Mesothelial cell of epicardium (in vitro differentiated cells): ENCODE results near the gene AMN. TPM values are rescaled to one million over a fixed set of nuclear protein-coding genes. Genes with fewer than 3 reads are reported as not detected.

ENCODE experiments used
- DNase-seq, 2 experiments: peaks; one replicate each; pipeline ENCODE4 v3.0.0; 2021; ENCODE audit warnings: low spot score in 2 of 2; ENCODE audit not compliant: unreplicated experiment in 2 of 2
- H3K27ac Mint-ChIP-seq: 2 replicates; pipeline ENCODE4 v1.8.0; 2021; ENCODE audit warnings: mixed read lengths
- H3K27me3 Mint-ChIP-seq: 2 replicates; pipeline ENCODE4 v1.8.0; 2021; ENCODE audit warnings: low read depth, mixed read lengths
- H3K36me3 Mint-ChIP-seq: 2 replicates; pipeline ENCODE4 v1.8.0; 2021; ENCODE audit warnings: mixed read lengths
- H3K4me1 Mint-ChIP-seq: 2 replicates; pipeline ENCODE4 v1.8.0; 2021; ENCODE audit warnings: mixed read lengths
- H3K4me3 Mint-ChIP-seq: 2 replicates; pipeline ENCODE4 v1.8.0; 2021; ENCODE audit warnings: mild to moderate bottlenecking, moderate library complexity, mixed read lengths
- H3K9me3 Mint-ChIP-seq: 2 replicates; pipeline ENCODE4 v1.8.0; 2021; ENCODE audit warnings: mixed read lengths
- total RNA-seq: library from RNA; stranded (reverse); gene quantifications from 3 replicates; pipeline ENCODE4 v1.2.1, GENCODE V29; 2021
- TF ChIP-seq, protein P1 (sequence below): fragments of 200-600 bp; sonication (generic); IDR thresholded peaks from one replicate; pipeline ENCODE4 v1.5.0; 2021; ENCODE audit warnings: antibody characterized with exemption; ENCODE audit not compliant: unreplicated experiment

AMN gene
- total RNA-seq, 1 donor from 2014 or later, result 2.5 TPM

GRCh38 chr14:102977475-102977874 lies 55.0 kb downstream of the AMN start:
- Mint-ChIP-seq H3K27ac (no peak overlapping the region), H3K9me3 (no peaks in the 10 kb centered on the region), H3K36me3 (peaks cover 31% of the 10 kb centered on the region), H3K4me3 (no peak overlapping the region), H3K4me1 (no peaks in the 10 kb centered on the region), H3K27me3 (no peaks in the 10 kb centered on the region)
- TF ChIP-seq, protein P1, sequence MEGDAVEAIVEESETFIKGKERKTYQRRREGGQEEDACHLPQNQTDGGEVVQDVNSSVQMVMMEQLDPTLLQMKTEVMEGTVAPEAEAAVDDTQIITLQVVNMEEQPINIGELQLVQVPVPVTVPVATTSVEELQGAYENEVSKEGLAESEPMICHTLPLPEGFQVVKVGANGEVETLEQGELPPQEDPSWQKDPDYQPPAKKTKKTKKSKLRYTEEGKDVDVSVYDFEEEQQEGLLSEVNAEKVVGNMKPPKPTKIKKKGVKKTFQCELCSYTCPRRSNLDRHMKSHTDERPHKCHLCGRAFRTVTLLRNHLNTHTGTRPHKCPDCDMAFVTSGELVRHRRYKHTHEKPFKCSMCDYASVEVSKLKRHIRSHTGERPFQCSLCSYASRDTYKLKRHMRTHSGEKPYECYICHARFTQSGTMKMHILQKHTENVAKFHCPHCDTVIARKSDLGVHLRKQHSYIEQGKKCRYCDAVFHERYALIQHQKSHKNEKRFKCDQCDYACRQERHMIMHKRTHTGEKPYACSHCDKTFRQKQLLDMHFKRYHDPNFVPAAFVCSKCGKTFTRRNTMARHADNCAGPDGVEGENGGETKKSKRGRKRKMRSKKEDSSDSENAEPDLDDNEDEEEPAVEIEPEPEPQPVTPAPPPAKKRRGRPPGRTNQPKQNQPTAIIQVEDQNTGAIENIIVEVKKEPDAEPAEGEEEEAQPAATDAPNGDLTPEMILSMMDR, result no peak
- DNase-seq, result no peak

GRCh38 chr14:102979406-102979805 lies 56.9 kb downstream of the AMN start:
- no peak for DNase-seq
- Mint-ChIP-seq H3K36me3 (peaks cover 28% of the 10 kb centered on the region), H3K27ac (no peak overlapping the region), H3K4me1 (no peaks in the 10 kb centered on the region), H3K9me3 (no peaks in the 10 kb centered on the region), H3K4me3 (no peak overlapping the region), H3K27me3 (no peaks in the 10 kb centered on the region)
- TF ChIP-seq, protein P1, result no peak

DNA sequence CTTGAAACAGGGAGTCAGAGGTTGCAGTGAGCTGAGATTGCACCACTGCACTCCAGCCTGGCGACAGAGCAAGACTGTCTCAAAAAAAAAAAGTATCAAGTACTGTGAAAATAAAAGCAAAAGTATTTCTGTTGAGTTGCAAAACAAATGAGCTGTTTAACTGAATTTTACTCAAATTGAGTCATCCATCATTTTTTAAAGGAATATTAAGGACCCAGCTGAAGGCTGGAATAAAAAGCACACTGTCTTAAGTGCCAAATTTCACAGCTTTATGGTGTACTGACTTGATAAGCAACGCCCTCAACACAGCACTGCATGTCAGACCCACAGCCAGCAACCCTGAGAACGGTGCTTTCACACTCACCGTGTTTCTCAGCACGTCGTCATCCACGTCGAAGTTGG lies 57.9 kb downstream of the AMN start:
- DNase-seq, result no peak
- H3K27me3 Mint-ChIP-seq, result no peaks in the 10 kb centered on the region
- peaks cover 30% of the 10 kb centered on the region for H3K36me3 Mint-ChIP-seq
- H3K4me1 Mint-ChIP-seq, result no peaks in the 10 kb centered on the region
- no peak overlapping the region for H3K4me3 Mint-ChIP-seq
- TF ChIP-seq, protein P1, result no peak
- no peaks in the 10 kb centered on the region for H3K9me3 Mint-ChIP-seq
- H3K27ac Mint-ChIP-seq, result no peak overlapping the region

Other genes starting within 250 kb of the AMN start
- gene TRAF3, start 145.2 kb upstream of the AMN start, total RNA-seq, result 26.4 to 26.9 TPM (median 26.5 TPM) in 3 replicates
- 92.9 to 103 TPM (median 99.4 TPM) in 3 replicates for gene CDC42BPB, start 134.9 kb downstream of the AMN start, total RNA-seq
- gene LBHD2, start 161.5 kb downstream of the AMN start, total RNA-seq, result not detected in 3 replicates
- gene EXOC3L4, start 172.1 kb downstream of the AMN start, total RNA-seq, result 0.18 TPM in 1 of 3 replicates, not detected in the others
- gene TNFAIP2, start 200.8 kb downstream of the AMN start, total RNA-seq, result 101 to 119 TPM (median 108 TPM) in 3 replicates